Fibroblast of the aortic adventitia (primary cell): ENCODE data around the gene RNF213. TPM values are rescaled to one million over a fixed set of nuclear protein-coding genes. Genes with fewer than 3 reads are reported as not detected.
"Not testable (repeated sequence)": the region's sequence is repeated elsewhere in the genome, so short reads cannot be mapped to it uniquely, and the experiment has no call there.

Experiments
- DNase-seq: peaks from one replicate; pipeline ENCODE4 v3.0.0-alpha.2; 2010; ENCODE audit warnings: low read depth
- H3K4me3 ChIP-seq: 2 replicates; pipeline ENCODE4 v1.5.1; 2011; ENCODE audit warnings: low read depth, mild to moderate bottlenecking, control low read depth, low read length, moderate library complexity
- CTCF ChIP-seq: IDR thresholded peaks from 2 replicates; pipeline ENCODE4 v1.5.1; 2011; ENCODE audit warnings: mild to moderate bottlenecking, low read length, control low read depth, inconsistent platforms; ENCODE audit not compliant: insufficient read depth
- total RNA-seq: library from RNA; depleted of rRNA; stranded (reverse); fragments of >200 nt; gene quantifications from 2 replicates; pipeline ENCODE4 v1.2.3, GENCODE V29; 2012; ENCODE audit warnings: low replicate concordance

Gene RNF213
- total RNA-seq, 1 donor = 143 TPM

- DNase-seq = no peak
- TF ChIP-seq CTCF = no peak
- H3K4me3 ChIP-seq = no peak overlapping the region
Observed at GRCh38 chr17:80396157-80397033, 135.7 kb downstream of the RNF213 start.

GRCh38 chr17:80397034-80397387 is 136.4 kb downstream of the RNF213 start:
- TF ChIP-seq CTCF = no peak
- no peak for DNase-seq
- no peak overlapping the region for H3K4me3 ChIP-seq

- DNase-seq = no peak
- TF ChIP-seq CTCF = no peak
- no peak overlapping the region for H3K4me3 ChIP-seq
Observed at GRCh38 chr17:80397686-80398085, 137.0 kb downstream of the RNF213 start.

- not testable (repeated sequence) for H3K4me3 ChIP-seq, DNase-seq
Observed at GRCh38 chr17:80401086-80401485, 140.4 kb downstream of the RNF213 start.

GRCh38 chr17:80402102-80402501 is 141.4 kb downstream of the RNF213 start:
- not testable (repeated sequence) for DNase-seq, H3K4me3 ChIP-seq

GRCh38 chr17:80402959-80403358 is 142.3 kb downstream of the RNF213 start:
- no peak for DNase-seq
- no peak overlapping the region for H3K4me3 ChIP-seq
- TF ChIP-seq CTCF = no peak

GRCh38 chr17:80406146-80406545 is 145.5 kb downstream of the RNF213 start:
- DNase-seq = no peak
- no peak for TF ChIP-seq CTCF
- no peak overlapping the region for H3K4me3 ChIP-seq

GRCh38 chr17:80407917-80408316 is 147.3 kb downstream of the RNF213 start:
- DNase-seq, H3K4me3 ChIP-seq: not testable (repeated sequence)
